CD4-positive, alpha-beta T cell treated with Interleukin-1 beta for 1 hour (primary cell): Measurements from ENCODE around the gene EEPD1.
"Not testable (repeated sequence)": the region's sequence is repeated elsewhere in the genome, so short reads cannot be mapped to it uniquely, and the experiment has no call there.

Source experiments
- DNase-seq, 2 donors: peaks; one replicate each; pipeline ENCODE4 v3.0.0-alpha.2; 2020 to 2022

EEPD1 gene

GRCh38 chr7:36217961-36218284, 64.9 kb downstream of the EEPD1 start:
- DNase-seq: no peak

GRCh38 chr7:36219429-36219828, 66.4 kb downstream of the EEPD1 start:
- no peak for DNase-seq

GRCh38 chr7:36223851-36224250, 70.8 kb downstream of the EEPD1 start:
- no peak for DNase-seq

GRCh38 chr7:36224934-36225858, 72.1 kb downstream of the EEPD1 start:
- DNase-seq: no peak

GRCh38 chr7:36226151-36226550, 73.1 kb downstream of the EEPD1 start:
- no peak for DNase-seq

- DNase-seq: no peak
Measured at GRCh38 chr7:36227223-36227622, 74.2 kb downstream of the EEPD1 start.

GRCh38 chr7:36228039-36228438, 75.0 kb downstream of the EEPD1 start:
- no peak for DNase-seq

GRCh38 chr7:36231406-36231805, 78.4 kb downstream of the EEPD1 start:
- DNase-seq: no peak

GRCh38 chr7:36232555-36232954, 79.5 kb downstream of the EEPD1 start:
- no peak for DNase-seq

GRCh38 chr7:36232971-36233550, 80.0 kb downstream of the EEPD1 start:
- DNase-seq: no peak

- DNase-seq: no peak
Measured at GRCh38 chr7:36236073-36236472, 83.0 kb downstream of the EEPD1 start.

GRCh38 chr7:36238138-36238537, 85.1 kb downstream of the EEPD1 start:
- no peak for DNase-seq

- DNase-seq: not testable (repeated sequence)
Measured at GRCh38 chr7:36243356-36243755, 90.3 kb downstream of the EEPD1 start.

GRCh38 chr7:36244001-36244400, 90.9 kb downstream of the EEPD1 start:
- not testable (repeated sequence) for DNase-seq

- DNase-seq: no peak
Measured at GRCh38 chr7:36244429-36244828, 91.4 kb downstream of the EEPD1 start.

GRCh38 chr7:36245684-36246299, 92.7 kb downstream of the EEPD1 start:
- no peak for DNase-seq

- DNase-seq: no peak
Measured at GRCh38 chr7:36249091-36249490, 96.0 kb downstream of the EEPD1 start.

GRCh38 chr7:36253699-36254098, 100.6 kb downstream of the EEPD1 start:
- DNase-seq: no peak

GRCh38 chr7:36258510-36259259, 105.6 kb downstream of the EEPD1 start:
- not testable (repeated sequence) for DNase-seq

GRCh38 chr7:36260481-36260880, 107.4 kb downstream of the EEPD1 start:
- no peak for DNase-seq

- DNase-seq: no peak
Measured at GRCh38 chr7:36261019-36261754, 108.1 kb downstream of the EEPD1 start.

- DNase-seq: no peak
Measured at GRCh38 chr7:36262309-36263094, 109.4 kb downstream of the EEPD1 start.
